Cerebellar nuclear complex (tissue), 1 donor: ENCODE measurements around the gene CYP2W1.

Experiments used
- DNase-seq, 2 experiments: peaks; one replicate each; lab custom pipeline; 2025; lab: John Stamatoyannopoulos, UW

The CYP2W1 gene

GRCh38 chr7:983616-984071 is 663 bp downstream of the CYP2W1 start:
- DNase-seq, result no peak

GRCh38 chr7:984361-985126 is 1.6 kb downstream of the CYP2W1 start:
- no peak for DNase-seq

GRCh38 chr7:985127-985416 is 2.1 kb downstream of the CYP2W1 start:
- DNase-seq, result no peak

- no peak for DNase-seq
Observed at GRCh38 chr7:985915-986741, 3.1 kb downstream of the CYP2W1 start.

GRCh38 chr7:986766-987751 is 4.1 kb downstream of the CYP2W1 start:
- no peak for DNase-seq

- DNase-seq, result no peak
Observed at GRCh38 chr7:987909-988308, 4.9 kb downstream of the CYP2W1 start.

GRCh38 chr7:988426-988911 is 5.5 kb downstream of the CYP2W1 start:
- DNase-seq, result no peak

- DNase-seq, result no peak
Observed at GRCh38 chr7:988963-989529, 6.1 kb downstream of the CYP2W1 start.

- DNase-seq, result no peak
Observed at GRCh38 chr7:990352-990932, 7.5 kb downstream of the CYP2W1 start.

- DNase-seq, result no peak
Observed at GRCh38 chr7:990933-991728, 8.2 kb downstream of the CYP2W1 start.

GRCh38 chr7:991729-992656 is 9.0 kb downstream of the CYP2W1 start:
- DNase-seq, result no peak

GRCh38 chr7:992709-993607 is 10.0 kb downstream of the CYP2W1 start:
- DNase-seq, result peak; percentile 60 to 92

GRCh38 chr7:994592-995308 is 11.8 kb downstream of the CYP2W1 start:
- DNase-seq, result no peak

- no peak for DNase-seq
Observed at GRCh38 chr7:995571-995970, 12.6 kb downstream of the CYP2W1 start.

- DNase-seq, result no peak
Observed at GRCh38 chr7:996079-996872, 13.3 kb downstream of the CYP2W1 start.
